MM.1S (cell line): ENCODE data around the gene LAG3.

Experiments used
- DNase-seq: peaks from one replicate; pipeline ENCODE4 v3.0.0-alpha.2; 2015
- H2AFZ ChIP-seq: fragments of 300-600 bp; sonication (generic); 2 replicates; pipeline ENCODE4 v1.6.0; 2016; ENCODE audit warnings: antibody characterized with exemption, low read length
- H3F3A ChIP-seq: fragments of 300-600 bp; sonication (generic); 2 replicates; pipeline ENCODE4 v1.6.1; 2016; ENCODE audit warnings: mild to moderate bottlenecking, antibody characterized with exemption, low read length, moderate library complexity, mixed read lengths; ENCODE audit not compliant: insufficient read depth
- H3K27ac ChIP-seq: fragments of 300-600 bp; sonication (generic); 2 replicates; pipeline ENCODE4 v1.5.1; 2016; ENCODE audit warnings: mild to moderate bottlenecking, low read length
- H3K27me3 ChIP-seq: fragments of 300-600 bp; sonication (generic); replicated peaks from 2 replicates; pipeline ENCODE4 v1.6.0; 2016; ENCODE audit warnings: low read length; ENCODE audit not compliant: insufficient read depth
- H3K36me3 ChIP-seq: fragments of 300-600 bp; sonication (generic); replicated peaks from 2 replicates; pipeline ENCODE4 v1.6.1; 2016; ENCODE audit warnings: mild to moderate bottlenecking, low read length, mixed read lengths; ENCODE audit not compliant: insufficient read depth
- H3K4me1 ChIP-seq: fragments of 300-600 bp; sonication (generic); 2 replicates; pipeline ENCODE4 v1.6.1; 2016; ENCODE audit warnings: low read length, mixed read lengths
- H3K4me2 ChIP-seq: fragments of 300-600 bp; sonication (generic); 2 replicates; pipeline ENCODE4 v1.6.0; 2016; ENCODE audit warnings: low read depth, low read length
- H3K4me3 ChIP-seq: fragments of 300-600 bp; sonication (generic); 2 replicates; pipeline ENCODE4 v1.5.1; 2016; ENCODE audit warnings: low read length, mixed read lengths
- H3K79me2 ChIP-seq: fragments of 300-600 bp; sonication (generic); 2 replicates; pipeline ENCODE4 v1.6.1; 2016; ENCODE audit warnings: mixed run types, low read length, mixed read lengths
- H3K9ac ChIP-seq: fragments of 300-600 bp; sonication (generic); 2 replicates; pipeline ENCODE4 v1.6.1; 2016; ENCODE audit warnings: low read length, mixed read lengths
- H3K9me2 ChIP-seq: fragments of 300-600 bp; sonication (generic); replicated peaks from 2 replicates; pipeline ENCODE4 v1.6.1; 2016; ENCODE audit warnings: mild to moderate bottlenecking, low read length, mixed read lengths; ENCODE audit not compliant: insufficient read depth
- H3K9me3 ChIP-seq: fragments of 300-600 bp; sonication (generic); replicated peaks from 2 replicates; pipeline ENCODE4 v1.6.1; 2016; ENCODE audit warnings: mild to moderate bottlenecking, low read length, mixed read lengths; ENCODE audit not compliant: insufficient read depth
- H4K20me1 ChIP-seq: fragments of 300-600 bp; sonication (generic); 2 replicates; pipeline ENCODE4 v1.6.1; 2016; ENCODE audit warnings: mild to moderate bottlenecking, low read length, moderate library complexity, mixed read lengths; ENCODE audit not compliant: insufficient read depth
- CTCF ChIP-seq: fragments of 300-600 bp; sonication (generic); IDR thresholded peaks from 2 replicates; pipeline ENCODE4 v1.5.1; 2016; ENCODE audit warnings: antibody characterized with exemption, low read length, mixed read lengths
- EZH2 ChIP-seq: fragments of 300-600 bp; sonication (generic); optimal IDR thresholded peaks from 2 replicates; pipeline ENCODE3; 2017; ENCODE audit warnings: low read depth, mild to moderate bottlenecking, antibody characterized with exemption, low read length, mixed read lengths
- EZH2phosphoT487 ChIP-seq: fragments of 300-600 bp; sonication (generic); IDR thresholded peaks from 2 replicates; pipeline ENCODE4 v1.6.1; 2018; ENCODE audit warnings: antibody characterized with exemption, low read length

Gene LAG3

GRCh38 chr12:6745741-6746525 is 26.4 kb upstream of the LAG3 start:
- Histone ChIP-seq H3K4me2 (no peak overlapping the region), H3K4me1 (no peaks in the 10 kb centered on the region), H3K36me3 (no peaks in the 10 kb centered on the region), H3K27ac (no peak overlapping the region), H3K9me2 (no peaks in the 10 kb centered on the region), H3K9me3 (no peaks in the 10 kb centered on the region), H2AFZ (no peak overlapping the region), H3K27me3 (no peaks in the 10 kb centered on the region), H3K79me2 (no peaks in the 10 kb centered on the region), H3F3A (no peaks in the 10 kb centered on the region), H3K9ac (no peak overlapping the region), H4K20me1 (no peaks in the 10 kb centered on the region), H3K4me3 (no peak overlapping the region)
- no peak for TF ChIP-seq EZH2phosphoT487
- DNase-seq = no peak

- Histone ChIP-seq H3K9ac (no peak overlapping the region), H2AFZ (no peak overlapping the region), H3K27me3 (no peaks in the 10 kb centered on the region), H3K36me3 (no peaks in the 10 kb centered on the region), H3K4me1 (peaks cover 7% of the 10 kb centered on the region), H3F3A (no peaks in the 10 kb centered on the region), H3K9me2 (no peaks in the 10 kb centered on the region), H3K79me2 (peaks cover 8% of the 10 kb centered on the region), H4K20me1 (no peaks in the 10 kb centered on the region), H3K4me2 (no peak overlapping the region), H3K4me3 (no peak overlapping the region), H3K27ac (no peak overlapping the region), H3K9me3 (no peaks in the 10 kb centered on the region)
- no peak for DNase-seq
- TF ChIP-seq CTCF (no peak), EZH2phosphoT487 (no peak), EZH2 (no peak)
Observed at GRCh38 chr12:6747216-6747615, 25.1 kb upstream of the LAG3 start.

GRCh38 chr12:6748761-6749160 is 23.6 kb upstream of the LAG3 start:
- H4K20me1 ChIP-seq = no peaks in the 10 kb centered on the region
- TF ChIP-seq EZH2 (no peak), EZH2phosphoT487 (no peak)
- peaks cover 9% of the 10 kb centered on the region for H3K4me1 ChIP-seq
- DNase-seq = no peak
- H3K9me3 ChIP-seq = no peaks in the 10 kb centered on the region
- no peak overlapping the region for H3K4me2 ChIP-seq
- H2AFZ ChIP-seq = no peak overlapping the region
- no peak overlapping the region for H3K4me3 ChIP-seq
- H3K9me2 ChIP-seq = no peaks in the 10 kb centered on the region
- no peaks in the 10 kb centered on the region for H3F3A ChIP-seq
- H3K9ac ChIP-seq = no peak overlapping the region
- H3K27me3 ChIP-seq = no peaks in the 10 kb centered on the region
- no peaks in the 10 kb centered on the region for H3K36me3 ChIP-seq
- H3K27ac ChIP-seq = no peak overlapping the region
- H3K79me2 ChIP-seq = peaks cover 15% of the 10 kb centered on the region

- no peak overlapping the region for H2AFZ ChIP-seq
- no peaks in the 10 kb centered on the region for H4K20me1 ChIP-seq
- H3K4me3 ChIP-seq = no peak overlapping the region
- H3K36me3 ChIP-seq = no peaks in the 10 kb centered on the region
- no peaks in the 10 kb centered on the region for H3K9me3 ChIP-seq
- no peak for TF ChIP-seq CTCF
- TF ChIP-seq EZH2phosphoT487 = no peak
- no peak for TF ChIP-seq EZH2
- H3K9ac ChIP-seq = no peak overlapping the region
- peaks cover 15% of the 10 kb centered on the region for H3K79me2 ChIP-seq
- no peak overlapping the region for H3K27ac ChIP-seq
- no peak overlapping the region for H3K4me2 ChIP-seq
- no peak for DNase-seq
- no peaks in the 10 kb centered on the region for H3K9me2 ChIP-seq
- peaks cover 5% of the 10 kb centered on the region; the same call in 1 of the 2 replicates for H3F3A ChIP-seq
- peaks cover 14% of the 10 kb centered on the region for H3K4me1 ChIP-seq
- no peaks in the 10 kb centered on the region for H3K27me3 ChIP-seq
Observed at GRCh38 chr12:6750506-6750905, 21.8 kb upstream of the LAG3 start.
